GM23248 (cell line): Measurements from ENCODE around the gene RDH16. TPM values are rescaled to one million over a fixed set of nuclear protein-coding genes. Genes with fewer than 3 reads are reported as not detected.
"Not testable (repeated sequence)": the region's sequence is repeated elsewhere in the genome, so short reads cannot be mapped to it uniquely, and the experiment has no call there.

Experiments
- DNase-seq: peaks from one replicate; pipeline ENCODE4 v3.0.0-alpha.2; 2015
- H2AFZ ChIP-seq: fragments of 200-600 bp; sonication (generic); 2 replicates; pipeline ENCODE4 v1.6.1; 2016; ENCODE audit warnings: antibody characterized with exemption
- H3F3A ChIP-seq: fragments of 200-600 bp; sonication (generic); 2 replicates; pipeline ENCODE4 v1.6.1; 2016; ENCODE audit warnings: mild to moderate bottlenecking, antibody characterized with exemption, mixed run types; ENCODE audit not compliant: insufficient read depth
- H3K27ac ChIP-seq: fragments of 200-600 bp; sonication (generic); 2 replicates; pipeline ENCODE4 v1.5.1; 2016; ENCODE audit warnings: mild to moderate bottlenecking
- H3K27me3 ChIP-seq: fragments of 200-600 bp; sonication (generic); replicated peaks from 2 replicates; pipeline ENCODE4 v1.6.1; 2016; ENCODE audit warnings: mild to moderate bottlenecking; ENCODE audit not compliant: insufficient read depth
- H3K36me3 ChIP-seq: fragments of 200-600 bp; sonication (generic); 2 replicates; pipeline ENCODE4 v1.6.1; 2016; ENCODE audit warnings: low read depth, mild to moderate bottlenecking
- H3K4me1 ChIP-seq: fragments of 200-600 bp; sonication (generic); 2 replicates; pipeline ENCODE4 v1.6.1; 2016; ENCODE audit warnings: mild to moderate bottlenecking; ENCODE audit not compliant: insufficient read depth
- H3K4me2 ChIP-seq: fragments of 200-600 bp; sonication (generic); one replicate; pipeline ENCODE4 v1.6.1; 2016; ENCODE audit warnings: mild to moderate bottlenecking; ENCODE audit not compliant: unreplicated experiment
- H3K4me3 ChIP-seq: fragments of 200-600 bp; sonication (generic); 2 replicates; pipeline ENCODE4 v1.5.1; 2016; ENCODE audit warnings: mild to moderate bottlenecking
- H3K79me2 ChIP-seq: fragments of 200-600 bp; sonication (generic); 2 replicates; pipeline ENCODE4 v1.6.1; 2016; ENCODE audit warnings: mild to moderate bottlenecking; ENCODE audit not compliant: insufficient read depth
- H3K9ac ChIP-seq: fragments of 200-600 bp; sonication (generic); 2 replicates; pipeline ENCODE4 v1.6.1; 2016; ENCODE audit warnings: mild to moderate bottlenecking
- H3K9me2 ChIP-seq: fragments of 200-600 bp; sonication (generic); 2 replicates; pipeline ENCODE4 v1.6.1; 2016; ENCODE audit warnings: mixed run types, mild to moderate bottlenecking, moderate library complexity; ENCODE audit not compliant: insufficient read depth
- H3K9me3 ChIP-seq: fragments of 200-600 bp; sonication (generic); one replicate; pipeline ENCODE4 v1.6.1; 2017; ENCODE audit warnings: low read depth
- H4K20me1 ChIP-seq: fragments of 200-600 bp; sonication (generic); 2 replicates; pipeline ENCODE4 v1.6.0; 2016; ENCODE audit not compliant: insufficient read depth
- EZH2 ChIP-seq: fragments of 200-600 bp; sonication (generic); IDR thresholded peaks from 2 replicates; pipeline ENCODE4 v1.6.1; 2018; ENCODE audit warnings: antibody characterized with exemption, mild to moderate bottlenecking; ENCODE audit not compliant: insufficient read depth, poor library complexity, severe bottlenecking
- EZH2phosphoT487 ChIP-seq: fragments of 200-600 bp; sonication (generic); IDR thresholded peaks from 2 replicates; pipeline ENCODE4 v1.6.1; 2018; ENCODE audit warnings: antibody characterized with exemption, moderate library complexity, mild to moderate bottlenecking, low read depth; ENCODE audit not compliant: insufficient read depth
- WGBS, 2 experiments: methylation state at CpG; one replicate each; pipeline ENCODE4 v1.1.6; 2015 to 2017; ENCODE audit warnings: low lambda C conversion rate in 2 of 2, low coverage in 1 of 2; ENCODE audit errors: missing lambda C conversion rate in 2 of 2; 5-methylcytosine and 5-hydroxymethylcytosine counted together
- in situ Hi-C: fragments of 300-500 bp; cut with MboI; formaldehyde crosslinking; loops from 2 replicates; pipeline ENCODE4 v1.15.0; 2020
- polyA plus RNA-seq: library from polyadenylated mRNA; unstranded; fragments of >200 nt; fragmentation: Nextera tagmentation; extraction: Ambion mirVana; gene quantifications from 2 replicates; pipeline ENCODE4 v1.2.1, GENCODE V29; 2016
- total RNA-seq: library from RNA; depleted of rRNA; stranded (reverse); fragments of >200 nt; shearing (Covaris generic); gene quantifications from 2 replicates; pipeline ENCODE4 v1.2.3, GENCODE V29; 2014

Gene RDH16
- total and polyA plus RNA-seq, 2 experiments from 2014 or later: not detected

DNA sequence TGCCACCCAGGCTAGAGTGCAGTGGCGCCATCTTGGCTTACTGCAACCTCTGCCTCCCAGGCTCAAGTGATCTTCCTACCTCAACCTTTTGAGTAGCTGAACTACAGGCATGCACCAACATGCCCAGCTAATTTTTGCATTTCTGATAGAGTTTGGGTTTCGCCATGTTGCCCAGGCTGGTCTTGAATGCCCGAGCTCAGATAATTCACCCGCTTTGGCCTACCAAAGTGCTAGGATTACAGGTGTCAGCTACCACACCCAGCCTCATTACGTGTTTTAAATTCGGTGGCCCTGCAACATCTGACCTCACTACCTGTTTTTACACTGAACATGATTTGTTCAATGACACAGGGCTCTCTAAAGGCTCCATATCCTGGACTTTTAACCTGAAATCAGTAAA, 22.9 kb upstream of the RDH16 start:
- WGBS, 2 experiments: 78 to 84% methylated on average over 6 of the region's 6 CpGs
- Histone ChIP-seq H3K27me3 (0 out of 2 replicates have a peak, but pooled peaks cover 6% of the 10 kb centered on the region), H3K4me2 (no peak overlapping the region), H3K36me3 (no peaks in the 10 kb centered on the region), H3K4me1 (no peaks in the 10 kb centered on the region), H4K20me1 (no peaks in the 10 kb centered on the region), H3K79me2 (no peaks in the 10 kb centered on the region), H3K27ac (no peak overlapping the region), H3F3A (no peaks in the 10 kb centered on the region), H3K4me3 (no peak overlapping the region), H3K9me3 (no peaks in the 10 kb centered on the region), H3K9ac (no peak overlapping the region), H3K9me2 (no peaks in the 10 kb centered on the region), H2AFZ (no peak overlapping the region)
- no peak for DNase-seq
- in situ Hi-C loops: no loop called here
- TF ChIP-seq EZH2phosphoT487 (no peak), EZH2 (no peak)

DNA sequence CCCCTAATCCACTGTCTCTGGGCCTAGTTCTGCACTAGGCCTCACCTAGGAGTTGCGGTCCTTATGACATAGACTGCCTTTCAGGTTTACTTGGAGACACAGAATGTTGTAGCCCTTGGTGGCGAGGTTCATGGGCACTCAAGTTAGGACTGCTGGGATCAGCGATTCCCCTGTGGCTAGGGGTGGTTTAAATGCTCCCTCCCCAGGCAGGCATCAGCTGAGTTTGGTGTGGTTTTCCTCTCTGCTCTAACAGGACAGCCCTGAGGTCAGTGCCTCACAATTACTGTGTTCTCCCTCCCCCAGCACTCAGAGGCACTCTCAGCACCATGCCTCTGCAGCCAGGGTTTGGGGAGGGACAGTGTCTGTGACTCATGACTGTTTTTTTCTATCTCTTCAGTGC, 22.2 kb upstream of the RDH16 start:
- Histone ChIP-seq H3K4me1 (no peaks in the 10 kb centered on the region), H3K9ac (no peak overlapping the region), H3K4me3 (no peak overlapping the region), H3K9me2 (no peaks in the 10 kb centered on the region), H3K27ac (no peak overlapping the region), H3K79me2 (no peaks in the 10 kb centered on the region), H3K27me3 (0 out of 2 replicates have a peak, but pooled peaks cover 6% of the 10 kb centered on the region), H3F3A (no peaks in the 10 kb centered on the region), H3K36me3 (no peaks in the 10 kb centered on the region), H3K9me3 (no peaks in the 10 kb centered on the region), H2AFZ (no peak overlapping the region), H4K20me1 (no peaks in the 10 kb centered on the region), H3K4me2 (no peak overlapping the region)
- 86 to 89% methylated on average over 3 of the region's 3 CpGs for WGBS, 2 experiments
- in situ Hi-C loops: no loop called here
- DNase-seq: peak; percentile 35
- no peak for TF ChIP-seq EZH2phosphoT487
- no peak for TF ChIP-seq EZH2

DNA sequence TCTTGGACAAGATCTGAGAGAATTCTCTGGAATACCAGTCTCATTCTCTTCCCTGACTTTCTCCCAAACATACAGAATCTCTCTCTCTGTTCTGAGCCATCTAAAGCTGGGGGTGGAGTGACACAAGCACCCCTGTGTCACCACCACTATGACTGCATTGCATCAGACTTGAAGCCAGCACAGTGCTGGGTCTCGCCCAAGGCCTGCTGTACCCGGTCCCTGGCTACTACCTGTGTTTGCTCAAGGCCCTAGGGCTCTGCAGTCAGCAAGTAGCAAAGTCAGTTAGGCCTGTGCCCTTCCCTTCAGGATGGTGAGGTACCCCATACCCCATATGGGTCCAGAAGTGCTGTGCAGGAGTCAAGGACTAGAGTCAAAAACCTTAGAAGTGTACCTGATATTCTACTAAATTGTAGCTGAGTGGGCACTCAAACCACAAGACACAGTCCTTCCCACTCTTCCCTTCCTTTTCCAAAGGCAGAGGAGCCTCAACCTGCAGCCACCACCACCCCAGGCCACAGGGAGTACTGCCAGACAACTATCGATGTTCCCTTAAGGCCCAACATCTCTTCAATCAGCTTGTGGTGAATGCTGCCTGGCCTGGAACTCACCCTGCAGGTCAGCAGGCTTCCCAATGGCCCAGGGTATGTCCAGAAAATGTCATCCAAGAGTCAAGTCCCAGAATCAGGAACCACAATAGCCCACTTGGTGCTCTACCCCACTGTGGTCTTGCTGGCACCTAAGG, 21.2 kb upstream of the RDH16 start:
- in situ Hi-C loops: no loop called here

DNA sequence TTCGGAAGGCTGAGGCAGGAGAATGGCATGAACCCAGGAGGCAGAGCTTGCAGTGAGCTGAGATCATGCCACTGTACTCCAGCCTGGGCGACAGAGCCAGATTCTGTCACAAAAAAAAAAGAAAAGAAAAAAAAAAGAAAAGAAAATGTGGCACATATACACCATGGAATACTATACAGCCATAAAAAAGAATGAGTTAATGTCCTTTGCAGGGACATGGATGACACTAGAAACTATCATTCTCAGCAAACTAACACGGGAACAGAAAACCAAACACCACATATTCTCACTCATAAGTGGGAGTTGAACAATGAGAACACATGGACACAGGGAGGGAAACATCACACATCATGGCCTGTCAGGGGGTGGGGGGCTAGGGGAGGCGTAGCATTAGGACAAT, 20.0 kb upstream of the RDH16 start:
- H3K4me3 ChIP-seq, H3K9me2 ChIP-seq, H3K9ac ChIP-seq, H3F3A ChIP-seq, H3K27me3 ChIP-seq, H2AFZ ChIP-seq, H3K4me1 ChIP-seq, H3K9me3 ChIP-seq, H3K36me3 ChIP-seq, H3K79me2 ChIP-seq, DNase-seq, H4K20me1 ChIP-seq, H3K27ac ChIP-seq, in situ Hi-C loops, H3K4me2 ChIP-seq: not testable (repeated sequence)
- WGBS, 2 experiments: 34 to 36% methylated on average over 3 to 4 of the region's 4 CpGs

More for the DNA sequence above, 21.2 kb upstream of the RDH16 start:
- 65 to 87% methylated on average over 3 of the region's 3 CpGs for WGBS, 2 experiments
- Histone ChIP-seq H3K27me3 (0 out of 2 replicates have a peak, but pooled peaks cover 6% of the 10 kb centered on the region), H2AFZ (no peak overlapping the region), H3K9me2 (no peaks in the 10 kb centered on the region), H3K4me2 (no peak overlapping the region), H3K79me2 (no peaks in the 10 kb centered on the region), H4K20me1 (no peaks in the 10 kb centered on the region), H3K9ac (no peak overlapping the region), H3K9me3 (no peaks in the 10 kb centered on the region), H3K36me3 (no peaks in the 10 kb centered on the region), H3K4me3 (no peak overlapping the region), H3K4me1 (no peaks in the 10 kb centered on the region), H3F3A (no peaks in the 10 kb centered on the region), H3K27ac (no peak overlapping the region)
- TF ChIP-seq EZH2phosphoT487 (no peak), EZH2 (no peak)
- no peak for DNase-seq

DNA sequence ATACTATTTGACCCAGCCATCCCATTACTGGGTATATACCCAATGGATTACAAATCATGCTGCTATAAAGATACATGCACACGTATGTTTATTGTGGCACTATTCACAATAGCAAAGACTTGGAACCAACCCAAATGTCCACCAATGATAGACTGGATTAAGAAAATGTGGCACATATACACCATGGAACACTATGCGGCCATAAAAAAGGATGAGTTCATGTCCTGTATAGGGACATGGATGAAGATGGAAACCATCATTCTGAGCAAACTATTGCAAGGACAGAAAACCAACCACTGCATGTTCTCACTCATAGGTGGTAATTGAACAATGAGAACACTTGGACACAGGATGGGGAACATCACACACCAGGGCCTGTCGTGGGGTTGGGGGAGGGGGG, 16.8 kb upstream of the RDH16 start:
- H3K4me3 ChIP-seq, H3K9ac ChIP-seq, in situ Hi-C loops, H3K79me2 ChIP-seq, H3K27ac ChIP-seq, H3K9me3 ChIP-seq, H2AFZ ChIP-seq, DNase-seq, H4K20me1 ChIP-seq, H3F3A ChIP-seq, H3K27me3 ChIP-seq, H3K4me2 ChIP-seq, H3K36me3 ChIP-seq, H3K9me2 ChIP-seq, H3K4me1 ChIP-seq: not testable (repeated sequence)
- WGBS, 2 experiments: 41 to 51% methylated on average over 3 of the region's 3 CpGs

DNA sequence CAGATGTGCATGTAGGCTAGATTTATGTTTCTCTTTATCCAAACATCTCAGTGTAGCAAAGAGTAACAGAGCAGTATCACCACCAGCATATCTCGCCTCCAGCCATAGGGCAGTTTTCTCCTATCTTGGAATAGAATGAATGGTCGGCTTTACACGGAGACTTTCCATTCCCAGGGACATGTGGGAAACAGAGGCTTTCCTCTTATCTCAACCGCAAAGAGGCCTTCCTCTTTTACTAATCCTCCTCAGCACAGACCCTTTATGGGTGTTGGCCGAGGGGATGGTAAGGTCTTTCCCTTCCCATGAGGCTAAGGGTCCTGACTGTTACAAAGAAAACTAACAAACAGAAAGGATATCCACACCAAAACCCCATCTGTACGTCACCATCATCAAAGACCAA, 11.5 kb upstream of the RDH16 start:
- H3K4me1 ChIP-seq, H3K9me2 ChIP-seq, H3K9ac ChIP-seq, H3K4me2 ChIP-seq, H3K27me3 ChIP-seq, H4K20me1 ChIP-seq, in situ Hi-C loops, H2AFZ ChIP-seq, H3K36me3 ChIP-seq, H3K27ac ChIP-seq, H3K4me3 ChIP-seq, H3K79me2 ChIP-seq, H3K9me3 ChIP-seq, DNase-seq, H3F3A ChIP-seq: not testable (repeated sequence)
- WGBS, 2 experiments: 47 to 49% methylated on average over 6 of the region's 6 CpGs

DNA sequence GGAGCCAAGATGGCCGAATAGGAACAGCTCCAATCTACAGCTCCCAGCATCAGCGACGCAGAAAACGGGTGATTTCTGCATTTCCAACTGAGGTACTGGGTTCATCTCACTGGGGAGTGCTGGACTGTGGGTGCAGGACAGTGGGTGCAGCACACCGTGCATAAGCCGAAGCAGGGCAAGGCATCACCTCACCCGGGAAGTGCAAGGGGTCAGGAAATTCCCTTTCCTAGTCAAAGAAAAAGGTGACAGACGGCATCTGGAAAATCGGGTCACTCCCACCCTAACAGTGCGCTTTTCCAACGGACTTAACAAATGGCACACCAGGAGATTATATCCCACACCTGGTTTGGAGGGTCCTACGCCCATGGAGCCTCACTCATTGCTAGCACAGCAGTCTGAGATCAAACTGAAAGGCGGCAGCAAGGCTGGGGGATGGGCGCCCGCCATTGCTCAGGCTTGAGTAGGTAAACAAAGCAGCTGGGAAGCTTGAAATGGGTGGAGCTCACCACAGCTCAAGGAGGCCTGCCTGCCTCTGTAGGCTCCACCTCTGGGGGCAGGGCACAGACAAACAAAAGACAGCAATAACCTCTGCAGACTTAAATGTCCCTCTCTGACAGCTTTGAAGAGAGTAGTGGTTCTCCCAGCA, 8.7 kb upstream of the RDH16 start:
- H3K4me1 ChIP-seq, in situ Hi-C loops, H3K9me2 ChIP-seq, H3K27ac ChIP-seq, H3K36me3 ChIP-seq, DNase-seq, H3K27me3 ChIP-seq, H4K20me1 ChIP-seq, H2AFZ ChIP-seq, H3K79me2 ChIP-seq, H3K4me3 ChIP-seq, H3K4me2 ChIP-seq, H3K9ac ChIP-seq, H3F3A ChIP-seq, H3K9me3 ChIP-seq: not testable (repeated sequence)
- 86 to 87% methylated on average over 15 of the region's 15 CpGs for WGBS, 2 experiments
